Heart left ventricle (tissue), 16 donors: ENCODE results near the gene STX11. TPM values are rescaled to one million over a fixed set of nuclear protein-coding genes. Genes with fewer than 3 reads are reported as not detected.
A peak's percentile ranks its signal among the peaks of the same experiment; 100 is the strongest.

ENCODE experiments used
- ATAC-seq, 4 donors: fragments of 200-7000 bp; cut with Tn5 transposase; one replicate each; pipeline ENCODE4 v1.9.1; 2020 to 2022; ENCODE audit warnings: moderate library complexity in 4 of 4, mild to moderate bottlenecking in 3 of 4, moderate number of reproducible peaks in 1 of 4
- DNase-seq, 5 donors: peaks; one replicate each; pipeline ENCODE4 v3.0.0-alpha.2; 2020
- H3K27ac ChIP-seq, 12 donors: fragments of 200-600 bp; sonication (generic) in 4 of 12; one replicate each; pipeline versions ENCODE4 v1.5.0 to v1.8.0; 2016 to 2022; ENCODE audit warnings: mild to moderate bottlenecking in 2 of 12
- H3K27me3 ChIP-seq, 9 donors: fragments of 200-600 bp; sonication (generic) in 2 of 9; one replicate each; pipeline versions ENCODE4 v1.5.1 to v1.8.0; 2016 to 2022; ENCODE audit warnings: mild to moderate bottlenecking in 3 of 9
- H3K36me3 ChIP-seq, 9 donors: fragments of 200-600 bp; sonication (generic) in 2 of 9; one replicate each; pipeline versions ENCODE4 v1.5.0 to v1.8.0; 2018 to 2022; ENCODE audit warnings: mild to moderate bottlenecking in 2 of 9
- H3K4me1 ChIP-seq, 12 donors: fragments of 200-600 bp; sonication (generic) in 4 of 12; one replicate each; pipeline versions ENCODE4 v1.5.0 to v1.8.0; 2016 to 2022; ENCODE audit warnings: mild to moderate bottlenecking in 3 of 12
- H3K4me3 ChIP-seq, 12 donors: fragments of 200-600 bp; sonication (generic) in 4 of 12; one replicate each; pipeline versions ENCODE4 v1.5.0 to v1.8.0; 2017 to 2022; ENCODE audit warnings: mild to moderate bottlenecking in 9 of 12, moderate library complexity in 4 of 12
- H3K9me3 ChIP-seq, 12 donors: fragments of 200-600 bp; sonication (generic) in 4 of 12; one replicate each; pipeline versions ENCODE4 v1.5.0 to v1.8.0; 2016 to 2022; ENCODE audit warnings: mild to moderate bottlenecking in 1 of 12
- CTCF ChIP-seq, 12 donors: fragments of 200-600 bp; sonication (generic) in 4 of 12; IDR thresholded peaks; one replicate each; pipeline versions ENCODE4 v1.5.0 to v1.8.0; 2018 to 2022; ENCODE audit warnings: antibody characterized with exemption in 12 of 12, mild to moderate bottlenecking in 5 of 12
- POLR2A ChIP-seq, 2 donors: fragments of 450-650 bp; IDR thresholded peaks; one replicate each; pipeline ENCODE4 v1.6.1; 2017; ENCODE audit warnings: antibody characterized with exemption in 2 of 2, mild to moderate bottlenecking in 2 of 2, moderate library complexity in 2 of 2
- WGBS, 4 donors: extraction: QIAGEN DNeasy Blood & Tissue Kit in 2 of 4; methylation state at CpG; one replicate each; pipeline versions ENCODE4 v1.1.5 to v1.1.7; 2013 to 2018; 5-methylcytosine and 5-hydroxymethylcytosine counted together
- intact Hi-C, 10 donors: fragments of 100-400 bp; cut with DNase I; formaldehyde crosslinking; loops; one replicate each; pipeline versions ENCODE4 v1.11.1 to v1.14.2; 2022
- polyA plus RNA-seq, 2 donors: library from polyadenylated mRNA; stranded (reverse); fragments of 200-250 nt; gene quantifications; one replicate each; pipeline ENCODE4 v1.2.3, GENCODE V29; 2013
- total RNA-seq, 9 donors: library from RNA; depleted of rRNA in 2 of 9; stranded (reverse); fragments of >200 nt in 2 of 9; fragmentation: NEBNext Ultra II Directional in 3 of 9; extraction: Animal tissue kit (Norgen Biotek cat#: 25700) in 3 of 9; gene quantifications; one replicate each; pipeline versions ENCODE4 v1.1.0 to v1.2.4, GENCODE V29; 2016 to 2023
- donor health status: ischemic (EF 13 %, LVEDD 7.1; RV severe dilation, severe dysfunction).
- donor health status: healthy with polysubstance abuse.
- donor health status: DM: no; HTN: yes; CAD: no.
- donor health status: DM: no; HTN: no; CAD: no.
- donor health status: ischemic (EF 25% LVEDD 6.9; RV normal size, moderate dysfunction).
- donor health status: ischemic (EF 25% LVEDD 5.7; RV mildly dilated, moderate dysfunction).
- donor health status: healthy.
- donor health status: DM: yes; HTN: yes; CAD: no.
- donor health status: ischemic (EF 35%, LVEDD 5.7; RV mildly dilated, moderate dysfunction).
- donor health status: nonischemic (EF 11% LVEDD 7.7; RV severe dilation, severe dysfunction).
- donor health status: DM: yes; HTN: yes; CAD: no.
- donor health status: PGD.
- donor health status: ischemic (EF 29% LVEDD 5.4; RV normal size, mild dysfunction).
- donor health status: nonischemic (EF 23%, LVEDD 6.1; RV moderate dilation, normal function).

Gene STX11
- total and polyA plus RNA-seq, 11 donors = 4.7 to 21.0 (median 9.0) TPM

- intact Hi-C loops = loop anchor here (1.0 to 10.0 kb wide), 13 partner anchors 42 to 830 kb away; partner anchors contain the start of genes STX11 (in 3 of the 10) and UTRN (in 2 of the 10)
- H3K4me3 ChIP-seq = no peak overlapping the region
- H3K27ac ChIP-seq = no peak overlapping the region
- H3K36me3 ChIP-seq = no peaks in the 10 kb centered on the region
- H3K27me3 ChIP-seq = no peaks in the 10 kb centered on the region
- ATAC-seq (peak; percentile 64 to 93 (median 89)), DNase-seq (peak in 2 of 5 donors; percentile 21 to 36)
- peaks cover 0 to 7% (median 0%) of the 10 kb centered on the region in 12 donors for H3K4me1 ChIP-seq
- no peak for TF ChIP-seq POLR2A (IDR thresholded peaks at IDR 0.05)
- TF ChIP-seq CTCF (IDR thresholded peaks at IDR 0.05) = peak; percentile 52 to 90 (median 75)
- WGBS, 4 donors = 0 to 1% (median 0%) methylated on average over 2 of the region's 2 CpGs
- H3K9me3 ChIP-seq = no peaks in the 10 kb centered on the region
Observed at GRCh38 chr6:144104898-144105487, 45.3 kb upstream of the STX11 start.

DNA sequence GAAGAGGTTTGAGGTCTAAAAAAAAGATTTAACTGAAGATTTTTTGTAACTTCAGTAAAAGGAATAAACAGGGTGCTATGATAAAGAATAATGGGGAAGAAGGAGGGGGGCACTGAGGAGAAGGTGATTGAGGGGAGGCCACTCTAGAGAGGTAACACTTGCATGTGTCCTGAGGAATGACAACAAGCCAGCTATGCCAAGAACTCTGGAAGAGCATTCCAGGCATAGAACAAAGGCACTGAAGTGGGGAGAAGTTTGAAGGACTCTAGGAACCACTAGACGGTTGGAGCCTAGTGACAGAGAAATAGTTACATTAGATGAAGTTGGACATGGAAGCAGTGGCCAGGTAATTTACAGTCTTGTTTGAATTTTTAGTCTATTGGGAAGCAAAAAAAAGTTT lies 44.1 kb upstream of the STX11 start:
- Histone ChIP-seq H3K27me3 (no peaks in the 10 kb centered on the region), H3K4me1 (peaks cover 0 to 7% (median 0%) of the 10 kb centered on the region in 12 donors), H3K9me3 (no peaks in the 10 kb centered on the region), H3K4me3 (no peak overlapping the region), H3K36me3 (no peaks in the 10 kb centered on the region), H3K27ac (no peak overlapping the region)
- intact Hi-C loops = loop anchor here in 8 of 10 donors (5.0 to 10.0 kb wide), 8 partner anchors 41 to 829 kb away; partner anchors contain the start of genes STX11 (in 3 of the 8) and UTRN (in 2 of the 8)
- DNase-seq (no peak), ATAC-seq (no peak)
- no peak for TF ChIP-seq CTCF (IDR thresholded peaks at IDR 0.05)
- TF ChIP-seq POLR2A (IDR thresholded peaks at IDR 0.05) = no peak
- 28 to 48% (median 41%) methylated on average over 1 of the region's 1 CpG for WGBS, 4 donors

GRCh38 chr6:144110210-144110609 lies 40.1 kb upstream of the STX11 start:
- no peak overlapping the region for H3K4me3 ChIP-seq
- H3K36me3 ChIP-seq = no peaks in the 10 kb centered on the region
- 80 to 92% (median 85%) methylated on average over 5 of the region's 5 CpGs for WGBS, 4 donors
- no peak for ATAC-seq
- H3K9me3 ChIP-seq = no peaks in the 10 kb centered on the region
- TF ChIP-seq CTCF (IDR thresholded peaks at IDR 0.05) = no peak
- no peak for TF ChIP-seq POLR2A (IDR thresholded peaks at IDR 0.05)
- intact Hi-C loops = loop anchor here in 1 of 10 donors (10.0 kb wide), 1 partner anchor 825 kb away; no protein-coding TSS in a partner anchor
- DNase-seq = no peak
- peaks cover 0 to 4% (median 0%) of the 10 kb centered on the region in 12 donors for H3K4me1 ChIP-seq
- no peaks in the 10 kb centered on the region for H3K27me3 ChIP-seq
- H3K27ac ChIP-seq = no peak overlapping the region

GRCh38 chr6:144113366-144113765 lies 37.0 kb upstream of the STX11 start:
- no peaks in the 10 kb centered on the region for H3K36me3 ChIP-seq
- ATAC-seq (no peak), DNase-seq (no peak)
- no peaks in the 10 kb centered on the region for H3K27me3 ChIP-seq
- WGBS, 4 donors = 88 to 95% (median 93%) methylated on average over 6 of the region's 6 CpGs
- no peak for TF ChIP-seq CTCF (IDR thresholded peaks at IDR 0.05)
- TF ChIP-seq POLR2A (IDR thresholded peaks at IDR 0.05) = no peak
- no peak overlapping the region for H3K4me3 ChIP-seq
- H3K27ac ChIP-seq = no peak overlapping the region
- no peaks in the 10 kb centered on the region for H3K4me1 ChIP-seq
- intact Hi-C loops = loop anchor here in 1 of 10 donors (10.0 kb wide), 1 partner anchor 821 kb away; no protein-coding TSS in a partner anchor
- no peaks in the 10 kb centered on the region for H3K9me3 ChIP-seq
